Testis (tissue), 2 donors: ENCODE data around the gene G2E3.
"Not testable (repeated sequence)": the region's sequence is repeated elsewhere in the genome, so short reads cannot be mapped to it uniquely, and the experiment has no call there.

Experiments
- CTCF ChIP-seq, 3 experiments: fragments of 450-650 bp in 2 of 3; fragments of 200-600 bp in 1 of 3; sonication (generic) in 1 of 3; IDR thresholded peaks; one replicate each; pipeline ENCODE4 v1.5.1; 2016 to 2019; ENCODE audit warnings: antibody characterized with exemption in 3 of 3, mild to moderate bottlenecking in 2 of 3, moderate library complexity in 1 of 3
- POLR2A ChIP-seq: fragments of 450-650 bp; IDR thresholded peaks from one replicate; pipeline ENCODE4 v1.6.1; 2017; ENCODE audit warnings: antibody characterized with exemption, mild to moderate bottlenecking, moderate library complexity

- not testable (repeated sequence) for TF ChIP-seq POLR2A; CTCF (IDR thresholded peaks at IDR 0.05)
Observed at GRCh38 chr14:30576333-30576732, 17.4 kb downstream of the G2E3 start.
